Measurements from ENCODE around the gene GAMT. TPM values are rescaled to one million over a fixed set of nuclear protein-coding genes. Genes with fewer than 3 reads are reported as not detected.

Gene GAMT
- total RNA-seq: 56.4 TPM

GRCh38 chr19:1401138-1401888, at the start of gene GAMT:
TSS of gene GAMT (minus strand) at chr19:1401542. CDS start at chr19:1401476, 66 bp downstream.
- no peak for DNase-seq (ENCODE audit: low spot score in 2 of 2)
- intact Hi-C loops (cut with DNase I): no loop called here
- Histone ChIP-seq H3K27ac (peak within 1 kb of the TSS; percentile 1 to 3), H3K4me3 (peak within 1 kb of the TSS; percentile 78 to 92), H3K36me3 (no peaks in the 10 kb centered on the region), H3K9me3 (no peaks in the 10 kb centered on the region), H3K4me1 (peaks cover 10 to 26% of the 10 kb centered on the region in 2 donors), H3K27me3 (no peaks in the 10 kb centered on the region)
- peak; percentile 23 to 53 (median 48) for TF ChIP-seq CTCF (IDR thresholded peaks at IDR 0.05)

DNA sequence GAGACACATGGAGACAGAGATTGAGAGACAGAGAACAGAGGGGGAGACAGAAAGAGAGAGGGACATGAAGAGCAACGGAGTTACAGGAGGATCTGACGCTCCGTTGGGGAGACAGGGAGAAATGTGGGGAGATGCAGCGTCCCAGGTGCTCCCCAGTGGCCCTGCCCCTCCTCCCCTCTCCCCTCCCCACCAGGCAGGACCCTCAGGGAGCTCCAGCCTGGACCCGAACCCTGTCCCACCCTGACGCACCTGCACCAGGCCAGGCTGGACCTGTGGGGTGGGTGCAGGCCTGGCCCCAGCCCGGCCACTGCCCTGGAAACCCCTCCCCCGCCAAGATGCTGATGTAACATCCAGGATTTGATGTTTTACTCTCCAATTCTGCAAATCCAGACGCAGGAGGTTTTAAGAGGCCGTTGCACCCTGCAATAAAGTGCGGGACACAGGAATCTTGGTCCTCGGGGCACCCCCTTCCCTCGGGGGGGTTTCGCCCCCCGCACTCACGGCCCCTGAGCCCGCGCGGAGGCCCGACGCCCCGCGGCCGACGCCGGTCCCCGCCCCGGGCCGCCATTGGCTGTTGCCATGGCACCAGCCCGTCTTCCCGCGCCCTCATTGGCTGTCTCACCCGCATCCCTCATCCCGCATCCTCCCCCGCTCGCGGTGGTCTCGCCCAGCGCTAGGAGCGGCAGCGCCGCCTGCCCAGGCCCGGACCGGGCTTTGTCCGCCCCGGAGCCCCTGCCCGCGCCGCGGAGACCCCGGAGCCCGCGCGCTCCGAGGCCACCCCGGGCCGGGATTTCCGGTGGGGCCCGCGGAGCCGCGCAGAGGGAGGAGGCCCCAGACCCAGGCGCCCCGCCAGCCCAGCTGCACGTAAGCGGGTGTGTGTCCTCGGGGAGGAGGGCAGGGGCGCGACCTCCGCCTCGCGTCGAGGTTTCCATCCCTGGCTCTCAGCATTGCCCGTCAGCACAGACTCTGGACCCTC, 48.4 kb upstream of the GAMT start, which contains the start of gene APC2:
APC2 (plus strand) TSS at position 655 of the 976 bp plus-strand sequence. CDS start 2,881 bp downstream, outside the sequence.
- no peak for DNase-seq (ENCODE audit: low spot score in 2 of 2)
- Histone ChIP-seq H3K36me3 (no peaks in the 10 kb centered on the region), H3K4me1 (peaks cover 22 to 28% of the 10 kb centered on the region in 2 donors), H3K27me3 (peaks cover 48% of the 10 kb centered on the region), H3K4me3 (no peak within 1 kb of the TSS), H3K27ac (no peak within 1 kb of the TSS), H3K9me3 (no peaks in the 10 kb centered on the region)
- no peak for TF ChIP-seq CTCF (IDR thresholded peaks at IDR 0.05)
- intact Hi-C loops (cut with DNase I): no loop called here

- intact Hi-C loops (cut with DNase I): no loop called here
- peaks cover 15 to 18% of the 10 kb centered on the region in 2 donors for H3K4me1 ChIP-seq
- H3K36me3 ChIP-seq: no peaks in the 10 kb centered on the region
- DNase-seq (ENCODE audit: low spot score in 2 of 2): no peak
- no peaks in the 10 kb centered on the region for H3K9me3 ChIP-seq
- no peak overlapping the region for H3K4me3 ChIP-seq
- no peak for TF ChIP-seq CTCF (IDR thresholded peaks at IDR 0.05)
- peaks cover 48% of the 10 kb centered on the region for H3K27me3 ChIP-seq
- H3K27ac ChIP-seq: no peak overlapping the region
Measured at GRCh38 chr19:1447944-1448343, 46.6 kb upstream of the GAMT start.

GRCh38 chr19:1447504-1447903, 46.2 kb upstream of the GAMT start:
- DNase-seq (ENCODE audit: low spot score in 2 of 2): no peak
- no peak for TF ChIP-seq CTCF (IDR thresholded peaks at IDR 0.05)
- H3K4me3 ChIP-seq: no peak overlapping the region
- peaks cover 48% of the 10 kb centered on the region for H3K27me3 ChIP-seq
- H3K36me3 ChIP-seq: peaks cover 0 to 4% of the 10 kb centered on the region in 2 donors
- H3K9me3 ChIP-seq: no peaks in the 10 kb centered on the region
- peaks cover 11 to 14% of the 10 kb centered on the region in 2 donors for H3K4me1 ChIP-seq
- intact Hi-C loops (cut with DNase I): no loop called here
- no peak overlapping the region for H3K27ac ChIP-seq

DNA sequence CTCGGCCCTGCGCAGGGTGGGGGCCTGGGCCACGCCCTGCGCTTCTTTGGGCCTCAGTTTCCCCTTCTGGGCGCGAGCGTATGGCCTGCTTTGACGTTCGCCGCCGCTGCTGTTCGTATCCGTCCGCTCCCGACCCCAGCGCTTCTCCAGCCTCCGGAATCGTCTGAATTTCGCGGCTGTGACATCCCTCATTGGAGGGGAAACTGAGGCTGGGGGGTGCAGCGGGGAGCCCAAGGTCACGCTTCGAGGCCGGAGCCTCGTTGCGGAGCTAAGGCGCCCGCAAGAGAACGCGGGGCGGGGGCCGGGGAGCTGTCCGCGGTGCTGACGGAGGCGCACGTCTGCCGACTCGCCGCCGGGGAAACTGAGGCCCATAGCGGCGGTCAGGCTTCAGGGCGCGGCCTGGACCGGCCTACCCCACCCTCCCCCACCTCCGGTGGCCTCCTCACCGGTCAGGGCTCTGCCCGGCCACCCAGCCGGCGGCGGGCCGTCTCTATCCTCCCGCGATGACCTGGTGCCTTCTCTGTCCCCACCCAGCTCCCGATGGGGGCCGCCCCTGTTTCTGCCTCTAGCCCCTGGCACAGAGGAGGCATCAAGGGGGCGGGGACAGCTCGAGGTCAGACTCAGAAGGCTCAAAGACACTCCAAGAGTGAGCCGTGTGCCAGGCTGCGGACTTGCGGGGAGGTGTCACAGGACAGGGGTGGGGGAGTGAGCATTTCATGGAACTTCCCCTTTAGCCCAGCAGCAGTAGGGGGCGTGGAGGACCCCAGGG, 45.6 kb upstream of the GAMT start:
- intact Hi-C loops (cut with DNase I): no loop called here

More for the DNA sequence above, 45.6 kb upstream of the GAMT start:
- Histone ChIP-seq H3K27ac (no peak overlapping the region), H3K4me3 (peak overlapping the region; percentile 33 to 39), H3K27me3 (peaks cover 48% of the 10 kb centered on the region), H3K4me1 (peaks cover 11 to 14% of the 10 kb centered on the region in 2 donors), H3K36me3 (peaks cover 0 to 10% of the 10 kb centered on the region in 2 donors), H3K9me3 (no peaks in the 10 kb centered on the region)
- no peak for DNase-seq (ENCODE audit: low spot score in 2 of 2)
- TF ChIP-seq CTCF (IDR thresholded peaks at IDR 0.05): no peak
